Kidney epithelial cell (primary cell): ENCODE data around the gene ARL5B. TPM values are rescaled to one million over a fixed set of nuclear protein-coding genes. Genes with fewer than 3 reads are reported as not detected.

Experiments used
- DNase-seq: peaks from one replicate; pipeline ENCODE4 v3.0.0-alpha.2; 2010; ENCODE audit warnings: low read depth
- H3K27me3 ChIP-seq: 2 replicates; pipeline ENCODE4 v1.6.0; 2011; ENCODE audit warnings: low read length; ENCODE audit not compliant: control insufficient read depth, insufficient read depth
- H3K36me3 ChIP-seq: 2 replicates; pipeline ENCODE4 v1.5.1; 2011; ENCODE audit warnings: low read length; ENCODE audit not compliant: control insufficient read depth, insufficient read depth
- H3K4me3 ChIP-seq: 2 replicates; pipeline ENCODE4 v1.5.1; 2011; ENCODE audit warnings: low read depth, mild to moderate bottlenecking, control low read depth, low read length
- total RNA-seq: library from RNA; depleted of rRNA; stranded (reverse); fragments of >200 nt; gene quantifications from 2 replicates; pipeline ENCODE4 v1.2.3, GENCODE V29; 2015
- TF ChIP-seq, protein P1 (sequence below): IDR thresholded peaks from 2 replicates; pipeline ENCODE4 v1.5.1; 2011; ENCODE audit warnings: mild to moderate bottlenecking, moderate library complexity, low read length, control low read depth, inconsistent platforms; ENCODE audit not compliant: insufficient read depth, poor library complexity, severe bottlenecking

The ARL5B gene
- total RNA-seq, 1 donor from 2014 or later: 30.3 TPM

- Histone ChIP-seq H3K36me3 (no peaks in the 10 kb centered on the region), H3K27me3 (no peaks in the 10 kb centered on the region), H3K4me3 (no peak overlapping the region)
- no peak for DNase-seq
- TF ChIP-seq, protein P1, sequence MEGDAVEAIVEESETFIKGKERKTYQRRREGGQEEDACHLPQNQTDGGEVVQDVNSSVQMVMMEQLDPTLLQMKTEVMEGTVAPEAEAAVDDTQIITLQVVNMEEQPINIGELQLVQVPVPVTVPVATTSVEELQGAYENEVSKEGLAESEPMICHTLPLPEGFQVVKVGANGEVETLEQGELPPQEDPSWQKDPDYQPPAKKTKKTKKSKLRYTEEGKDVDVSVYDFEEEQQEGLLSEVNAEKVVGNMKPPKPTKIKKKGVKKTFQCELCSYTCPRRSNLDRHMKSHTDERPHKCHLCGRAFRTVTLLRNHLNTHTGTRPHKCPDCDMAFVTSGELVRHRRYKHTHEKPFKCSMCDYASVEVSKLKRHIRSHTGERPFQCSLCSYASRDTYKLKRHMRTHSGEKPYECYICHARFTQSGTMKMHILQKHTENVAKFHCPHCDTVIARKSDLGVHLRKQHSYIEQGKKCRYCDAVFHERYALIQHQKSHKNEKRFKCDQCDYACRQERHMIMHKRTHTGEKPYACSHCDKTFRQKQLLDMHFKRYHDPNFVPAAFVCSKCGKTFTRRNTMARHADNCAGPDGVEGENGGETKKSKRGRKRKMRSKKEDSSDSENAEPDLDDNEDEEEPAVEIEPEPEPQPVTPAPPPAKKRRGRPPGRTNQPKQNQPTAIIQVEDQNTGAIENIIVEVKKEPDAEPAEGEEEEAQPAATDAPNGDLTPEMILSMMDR: no peak
Measured at GRCh38 chr10:18721067-18721466, 61.8 kb downstream of the ARL5B start.

DNA sequence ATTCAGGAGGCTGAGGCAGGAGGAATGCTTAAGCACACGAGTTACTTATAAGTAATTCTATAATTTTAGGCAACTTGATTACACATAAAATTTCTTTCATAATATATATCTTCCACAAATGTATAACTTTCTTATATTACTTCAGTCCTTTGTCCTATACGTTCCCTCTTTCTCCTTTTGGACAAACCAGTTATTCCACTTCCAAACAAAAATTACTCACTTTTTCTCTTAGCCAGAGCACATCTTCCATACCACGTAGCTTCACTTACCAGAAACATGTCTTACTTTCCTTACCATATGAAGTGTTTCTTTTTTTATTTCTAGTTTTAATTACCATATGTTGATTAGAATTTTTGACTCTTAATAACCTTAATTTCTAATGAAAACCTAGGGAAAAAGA, 64.6 kb downstream of the ARL5B start:
- TF ChIP-seq, protein P1: no peak
- Histone ChIP-seq H3K27me3 (no peaks in the 10 kb centered on the region), H3K4me3 (no peak overlapping the region), H3K36me3 (no peaks in the 10 kb centered on the region)
- DNase-seq: no peak

Other genes with a start within 250 kb of the ARL5B start
- gene NSUN6, start 7.8 kb upstream of the ARL5B start, total RNA-seq: 6.6 TPM in 2 replicates